DND-41 (cell line): Measurements from ENCODE around the gene IFFO2.

Experiments used
- EZH2 ChIP-seq: IDR thresholded peaks from 3 replicates; pipeline ENCODE4 v1.6.1; 2012; ENCODE audit warnings: borderline replicate concordance, low read depth, mild to moderate bottlenecking, moderate library complexity, low read length, inconsistent platforms; ENCODE audit not compliant: severe bottlenecking
- TF ChIP-seq, protein P1 (sequence below): IDR thresholded peaks from 2 replicates; pipeline ENCODE4 v1.5.1; 2012; ENCODE audit warnings: borderline replicate concordance, low read length, moderate library complexity, mild to moderate bottlenecking; ENCODE audit not compliant: poor library complexity, severe bottlenecking; ENCODE audit errors: extremely low read depth

DNA sequence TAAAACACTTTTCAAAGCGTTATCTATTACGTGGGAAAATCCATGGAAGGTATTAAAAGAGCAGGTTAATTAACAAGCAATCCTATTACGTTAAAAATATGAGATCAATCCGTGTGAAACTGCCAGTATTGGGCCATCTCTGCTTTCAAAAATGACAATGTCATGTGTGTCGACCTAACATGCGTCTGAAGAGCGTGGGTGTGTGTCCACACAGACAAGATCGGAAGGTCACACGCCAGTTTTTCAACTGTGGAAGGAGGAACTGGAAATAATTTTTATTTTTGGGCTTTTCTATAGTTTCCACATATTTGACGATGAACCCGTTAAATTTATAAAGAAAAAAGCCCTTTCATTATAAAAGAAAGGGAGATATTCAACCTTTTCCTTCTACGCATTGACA is 36.5 kb downstream of the IFFO2 start:
- TF ChIP-seq, protein P1, sequence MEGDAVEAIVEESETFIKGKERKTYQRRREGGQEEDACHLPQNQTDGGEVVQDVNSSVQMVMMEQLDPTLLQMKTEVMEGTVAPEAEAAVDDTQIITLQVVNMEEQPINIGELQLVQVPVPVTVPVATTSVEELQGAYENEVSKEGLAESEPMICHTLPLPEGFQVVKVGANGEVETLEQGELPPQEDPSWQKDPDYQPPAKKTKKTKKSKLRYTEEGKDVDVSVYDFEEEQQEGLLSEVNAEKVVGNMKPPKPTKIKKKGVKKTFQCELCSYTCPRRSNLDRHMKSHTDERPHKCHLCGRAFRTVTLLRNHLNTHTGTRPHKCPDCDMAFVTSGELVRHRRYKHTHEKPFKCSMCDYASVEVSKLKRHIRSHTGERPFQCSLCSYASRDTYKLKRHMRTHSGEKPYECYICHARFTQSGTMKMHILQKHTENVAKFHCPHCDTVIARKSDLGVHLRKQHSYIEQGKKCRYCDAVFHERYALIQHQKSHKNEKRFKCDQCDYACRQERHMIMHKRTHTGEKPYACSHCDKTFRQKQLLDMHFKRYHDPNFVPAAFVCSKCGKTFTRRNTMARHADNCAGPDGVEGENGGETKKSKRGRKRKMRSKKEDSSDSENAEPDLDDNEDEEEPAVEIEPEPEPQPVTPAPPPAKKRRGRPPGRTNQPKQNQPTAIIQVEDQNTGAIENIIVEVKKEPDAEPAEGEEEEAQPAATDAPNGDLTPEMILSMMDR = no peak
- TF ChIP-seq EZH2 = no peak
